PC-9 (cell line): ENCODE data around the gene APLNR. TPM values are rescaled to one million over a fixed set of nuclear protein-coding genes. Genes with fewer than 3 reads are reported as not detected.

Experiments used
- BruUV-seq: library from RNA; stranded (reverse); fragments of 400-500 nt; replicated peaks from 2 replicates; lab custom pipeline; 2021; lab: Mats Ljungman, UMichigan
- CTCF ChIA-PET: fragments of 300-600 bp; sonication (Branson Sonifier 250); formaldehyde crosslinking; loops from one replicate; lab custom pipeline; 2022; ENCODE audit warnings: antibody characterized with exemption; lab: Charles Lee
- POLR2A ChIA-PET: fragments of 300-600 bp; sonication (Branson Sonifier 250); formaldehyde crosslinking; loops from one replicate; lab custom pipeline; 2022; ENCODE audit warnings: antibody characterized with exemption; ENCODE audit not compliant: unreplicated experiment; lab: Charles Lee
- DNase-seq, 2 experiments: peaks; one replicate each; pipeline versions ENCODE4 v3.0.0 to v3.0.0-alpha.2; 2015 to 2022; ENCODE audit warnings: mixed read lengths in 1 of 2
- H2AFZ ChIP-seq: fragments of 200-600 bp; sonication (generic); 2 replicates; pipeline ENCODE4 v1.8.1; 2017; ENCODE audit warnings: antibody characterized with exemption
- H3F3A ChIP-seq: fragments of 200-600 bp; sonication (generic); 2 replicates; pipeline ENCODE4 v1.8.1; 2017; ENCODE audit warnings: antibody characterized with exemption, mild to moderate bottlenecking, low read depth; ENCODE audit not compliant: insufficient read depth
- H3K27ac ChIP-seq: fragments of 200-600 bp; sonication (generic); 2 replicates; pipeline ENCODE4 v1.6.1; 2016; ENCODE audit warnings: mixed run types
- H3K27me3 ChIP-seq: fragments of 200-600 bp; sonication (generic); 2 replicates; pipeline ENCODE4 v1.6.1; 2016; ENCODE audit warnings: low read depth, mixed run types; ENCODE audit not compliant: insufficient read depth
- H3K36me3 ChIP-seq: fragments of 200-600 bp; sonication (generic); 2 replicates; pipeline ENCODE4 v1.6.1; 2016; ENCODE audit warnings: low read depth, mixed run types
- H3K4me1 ChIP-seq: fragments of 200-600 bp; sonication (generic); replicated peaks from 2 replicates; pipeline ENCODE4 v1.6.1; 2016; ENCODE audit warnings: mixed run types; ENCODE audit not compliant: insufficient read depth
- H3K4me2 ChIP-seq: fragments of 200-600 bp; sonication (generic); 2 replicates; pipeline ENCODE4 v1.6.1; 2017; ENCODE audit warnings: mixed run types
- H3K4me3 ChIP-seq: fragments of 200-600 bp; sonication (generic); 2 replicates; pipeline ENCODE4 v1.6.1; 2016; ENCODE audit warnings: mixed run types
- H3K79me2 ChIP-seq: fragments of 200-600 bp; sonication (generic); 2 replicates; pipeline ENCODE4 v1.6.1; 2017; ENCODE audit warnings: low read depth, mixed run types
- H3K9me2 ChIP-seq: fragments of 200-600 bp; sonication (generic); 2 replicates; pipeline ENCODE4 v1.8.1; 2017; ENCODE audit warnings: mild to moderate bottlenecking; ENCODE audit not compliant: insufficient read depth
- H3K9me3 ChIP-seq: fragments of 200-600 bp; sonication (generic); 2 replicates; pipeline ENCODE4 v1.8.1; 2016; ENCODE audit warnings: low read depth; ENCODE audit not compliant: insufficient read depth
- H4K20me1 ChIP-seq: fragments of 200-600 bp; sonication (generic); 2 replicates; pipeline ENCODE4 v1.8.1; 2017; ENCODE audit not compliant: insufficient read depth
- EZH2 ChIP-seq: fragments of 200-600 bp; sonication (generic); IDR thresholded peaks from 2 replicates; pipeline ENCODE4 v1.8.0; 2017; ENCODE audit warnings: antibody characterized with exemption, low read depth
- intact Hi-C: fragments of 100-400 bp; cut with micrococcal nuclease; formaldehyde crosslinking; loops from one replicate; pipeline ENCODE4 v1.10.0; 2022; ENCODE audit not compliant: unreplicated experiment
- total RNA-seq: library from RNA; stranded (reverse); gene quantifications from 2 replicates; pipeline ENCODE4 v1.2.3, GENCODE V29; 2021
- TF ChIP-seq, protein P1 (sequence below): fragments of 200-600 bp; sonication (generic); conservative IDR thresholded peaks from 2 replicates; pipeline ENCODE4 v1.6.1; 2017; ENCODE audit warnings: mixed run types, antibody characterized with exemption, mild to moderate bottlenecking, moderate library complexity

Gene APLNR
- total RNA-seq, 1 experiment from 2014 or later, result not detected

DNA sequence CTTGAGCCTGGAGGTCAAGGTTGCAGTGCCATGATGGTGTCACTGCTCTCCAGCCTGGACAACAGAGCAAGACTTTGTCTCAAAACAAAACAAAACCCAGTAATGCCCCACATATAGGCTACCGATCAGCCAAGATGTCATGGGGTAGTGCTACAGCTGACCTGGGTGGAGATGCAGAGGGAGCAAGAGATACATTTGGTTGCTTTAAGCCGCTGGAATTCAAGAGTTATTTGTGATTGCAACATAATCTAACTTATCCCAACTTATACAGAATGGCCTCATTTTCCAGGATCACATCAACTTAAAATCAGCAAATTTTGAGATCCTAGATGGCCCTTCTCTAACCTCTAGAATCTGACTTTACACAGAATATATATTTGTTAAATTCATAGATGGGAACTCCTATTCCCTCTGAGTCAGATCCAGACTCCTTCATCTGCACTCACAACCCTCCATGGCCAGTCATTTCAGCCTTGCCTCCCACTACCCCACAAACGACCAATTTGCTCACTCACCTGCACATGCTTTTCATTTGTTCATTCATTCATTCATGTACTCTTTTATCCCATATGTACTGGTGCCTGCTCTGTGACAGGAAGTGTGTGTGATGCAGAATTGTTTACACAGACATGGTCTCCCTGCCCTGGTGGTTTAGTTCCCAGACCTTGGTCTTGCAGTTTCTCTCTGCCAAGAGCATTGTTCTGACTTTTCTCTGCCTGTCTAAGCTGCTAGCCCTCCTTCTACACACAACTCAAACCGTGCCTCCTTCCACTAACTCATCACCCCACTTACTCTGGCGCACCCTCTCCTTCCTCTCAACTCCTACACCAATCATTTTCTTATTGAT is 24.1 kb upstream of the APLNR start:
- TF ChIP-seq, protein P1, sequence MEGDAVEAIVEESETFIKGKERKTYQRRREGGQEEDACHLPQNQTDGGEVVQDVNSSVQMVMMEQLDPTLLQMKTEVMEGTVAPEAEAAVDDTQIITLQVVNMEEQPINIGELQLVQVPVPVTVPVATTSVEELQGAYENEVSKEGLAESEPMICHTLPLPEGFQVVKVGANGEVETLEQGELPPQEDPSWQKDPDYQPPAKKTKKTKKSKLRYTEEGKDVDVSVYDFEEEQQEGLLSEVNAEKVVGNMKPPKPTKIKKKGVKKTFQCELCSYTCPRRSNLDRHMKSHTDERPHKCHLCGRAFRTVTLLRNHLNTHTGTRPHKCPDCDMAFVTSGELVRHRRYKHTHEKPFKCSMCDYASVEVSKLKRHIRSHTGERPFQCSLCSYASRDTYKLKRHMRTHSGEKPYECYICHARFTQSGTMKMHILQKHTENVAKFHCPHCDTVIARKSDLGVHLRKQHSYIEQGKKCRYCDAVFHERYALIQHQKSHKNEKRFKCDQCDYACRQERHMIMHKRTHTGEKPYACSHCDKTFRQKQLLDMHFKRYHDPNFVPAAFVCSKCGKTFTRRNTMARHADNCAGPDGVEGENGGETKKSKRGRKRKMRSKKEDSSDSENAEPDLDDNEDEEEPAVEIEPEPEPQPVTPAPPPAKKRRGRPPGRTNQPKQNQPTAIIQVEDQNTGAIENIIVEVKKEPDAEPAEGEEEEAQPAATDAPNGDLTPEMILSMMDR, result no peak
- no peak for TF ChIP-seq EZH2
- BruUV-seq, result no TSS peak
- H3K4me2 ChIP-seq, result no peak overlapping the region
- no peaks in the 10 kb centered on the region for H4K20me1 ChIP-seq
- peak in 1 of 2 experiments; percentile 18 for DNase-seq
- H3K27me3 ChIP-seq, result no peaks in the 10 kb centered on the region
- H3K9me3 ChIP-seq, result peaks cover 13% of the 10 kb centered on the region; the same call in 1 of the 2 replicates
- POLR2A ChIA-PET, result no interaction called here
- no peak overlapping the region for H3K27ac ChIP-seq
- no peaks in the 10 kb centered on the region for H3K36me3 ChIP-seq
- intact Hi-C loops, result no loop called here
- H2AFZ ChIP-seq, result no peak overlapping the region
- no peaks in the 10 kb centered on the region for H3K4me1 ChIP-seq
- H3K79me2 ChIP-seq, result no peaks in the 10 kb centered on the region
- no peak overlapping the region for H3K4me3 ChIP-seq
- H3F3A ChIP-seq, result no peaks in the 10 kb centered on the region
- no peaks in the 10 kb centered on the region for H3K9me2 ChIP-seq
- CTCF ChIA-PET, result no interaction called here

DNA sequence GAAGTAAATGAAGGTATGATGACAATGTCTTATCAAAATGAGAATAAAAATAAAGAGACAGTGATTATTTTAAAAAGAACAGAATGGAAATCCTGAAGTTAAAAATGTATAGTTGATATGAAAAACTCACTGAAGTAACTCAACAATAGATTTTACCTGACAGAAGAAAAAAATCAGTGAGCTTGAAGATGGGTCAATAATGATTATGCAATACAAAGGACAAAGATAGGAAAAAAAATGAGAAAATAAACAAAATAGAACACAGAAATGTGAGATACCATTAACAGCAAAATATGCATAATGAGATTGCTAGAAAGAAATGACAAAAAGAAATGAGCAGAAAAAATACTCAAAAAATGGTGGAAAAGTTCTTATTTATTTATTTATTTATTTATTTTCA is 19.1 kb upstream of the APLNR start:
- ChIA-PET POLR2A (no interaction called here), CTCF (no interaction called here)
- Histone ChIP-seq H3K27ac (no peak overlapping the region), H3K9me2 (no peaks in the 10 kb centered on the region), H3K36me3 (no peaks in the 10 kb centered on the region), H3K9me3 (0 out of 2 replicates have a peak, but pooled peaks cover 7% of the 10 kb centered on the region), H3K27me3 (no peaks in the 10 kb centered on the region), H4K20me1 (no peaks in the 10 kb centered on the region), H3K4me3 (no peak overlapping the region), H3K79me2 (no peaks in the 10 kb centered on the region), H2AFZ (no peak overlapping the region), H3K4me2 (no peak overlapping the region), H3F3A (no peaks in the 10 kb centered on the region), H3K4me1 (no peaks in the 10 kb centered on the region; the same call in 1 of the 2 replicates)
- no TSS peak for BruUV-seq
- TF ChIP-seq EZH2, result no peak
- TF ChIP-seq, protein P1, result no peak
- intact Hi-C loops, result no loop called here
- DNase-seq, result peak in 1 of 2 experiments; percentile 4

DNA sequence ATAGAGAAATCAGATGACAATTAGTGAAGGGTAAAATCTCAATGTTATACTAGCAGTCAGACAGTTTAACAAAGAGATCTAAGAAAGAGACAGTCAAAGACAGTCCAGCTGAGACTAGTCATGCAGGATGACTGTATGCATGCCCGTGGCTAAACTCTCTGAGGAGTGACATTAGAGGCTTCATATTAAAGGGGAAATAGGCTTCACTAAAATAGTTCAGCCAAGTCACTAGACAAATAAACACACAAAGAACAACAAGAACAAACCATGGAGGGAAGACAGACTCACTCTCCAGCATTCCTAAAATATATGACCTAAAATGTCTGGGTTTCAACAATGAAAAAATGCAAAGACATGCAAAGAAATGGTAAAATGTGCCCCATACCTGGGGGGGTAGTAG is 18.6 kb upstream of the APLNR start:
- ChIA-PET POLR2A (no interaction called here), CTCF (no interaction called here)
- Histone ChIP-seq H4K20me1 (no peaks in the 10 kb centered on the region), H3K27ac (no peak overlapping the region), H3K4me1 (peaks cover 4% of the 10 kb centered on the region), H2AFZ (no peak overlapping the region), H3K27me3 (no peaks in the 10 kb centered on the region), H3K9me3 (0 out of 2 replicates have a peak, but pooled peaks cover 7% of the 10 kb centered on the region), H3K36me3 (no peaks in the 10 kb centered on the region), H3K79me2 (no peaks in the 10 kb centered on the region), H3K9me2 (no peaks in the 10 kb centered on the region), H3K4me3 (no peak overlapping the region), H3K4me2 (no peak overlapping the region), H3F3A (no peaks in the 10 kb centered on the region)
- intact Hi-C loops, result no loop called here
- TF ChIP-seq, protein P1, result no peak
- no peak for TF ChIP-seq EZH2
- peak in 1 of 2 experiments; percentile 61 for DNase-seq
- BruUV-seq, result no TSS peak
